GM21619 (cell line): ENCODE data around the gene MYO1F.
"Not testable (repeated sequence)": the region's sequence is repeated elsewhere in the genome, so short reads cannot be mapped to it uniquely, and the experiment has no call there.

Experiments
- ATAC-seq: cut with Tn5 transposase; IDR thresholded peaks from one replicate; pipeline ENCODE4 v1.9.1; 2021; ENCODE audit not compliant: unreplicated experiment

The MYO1F gene

GRCh38 chr19:8577247-8577646 is at the start of gene MYO1F:
TSS of gene MYO1F (minus strand) at chr19:8577442. CDS start at chr19:8577309, 133 bp downstream.
- ATAC-seq, result no peak

GRCh38 chr19:8626842-8627241 is 49.6 kb upstream of the MYO1F start:
- ATAC-seq, result no peak

GRCh38 chr19:8622886-8623285 is 45.6 kb upstream of the MYO1F start:
- not testable (repeated sequence) for ATAC-seq

- ATAC-seq, result no peak
These were observed 41.5 kb upstream of the MYO1F start for GRCh38 chr19:8618751-8619150.

GRCh38 chr19:8617984-8618383 is 40.7 kb upstream of the MYO1F start:
- ATAC-seq, result no peak

GRCh38 chr19:8617325-8617724 is 40.1 kb upstream of the MYO1F start:
- not testable (repeated sequence) for ATAC-seq

GRCh38 chr19:8616861-8617260 is 39.6 kb upstream of the MYO1F start:
- no peak for ATAC-seq

- ATAC-seq, result no peak
These were observed 38.8 kb upstream of the MYO1F start for GRCh38 chr19:8615813-8616596.

GRCh38 chr19:8615024-8615423 is 37.8 kb upstream of the MYO1F start:
- ATAC-seq, result no peak

GRCh38 chr19:8614455-8614854 is 37.2 kb upstream of the MYO1F start:
- ATAC-seq, result no peak

- ATAC-seq, result no peak
These were observed 35.5 kb upstream of the MYO1F start for GRCh38 chr19:8612807-8613171.

- no peak for ATAC-seq
These were observed 34.9 kb upstream of the MYO1F start for GRCh38 chr19:8611877-8612806.

GRCh38 chr19:8611391-8611876 is 34.2 kb upstream of the MYO1F start:
- ATAC-seq, result no peak

- ATAC-seq, result no peak
These were observed 33.7 kb upstream of the MYO1F start for GRCh38 chr19:8610936-8611300.

- ATAC-seq, result no peak
These were observed 33.0 kb upstream of the MYO1F start, which contains the start of gene ADAMTS10 for GRCh38 chr19:8610041-8610935. TSS of gene ADAMTS10 (minus strand) at chr19:8610715. CDS start at chr19:8605710, 5,005 bp downstream.

- no peak for ATAC-seq
These were observed 32.2 kb upstream of the MYO1F start for GRCh38 chr19:8609279-8610040.

- ATAC-seq, result no peak
These were observed 31.7 kb upstream of the MYO1F start for GRCh38 chr19:8608941-8609278.

GRCh38 chr19:8607386-8607785 is 30.1 kb upstream of the MYO1F start:
- no peak for ATAC-seq

GRCh38 chr19:8605514-8605913 is 28.3 kb upstream of the MYO1F start:
- no peak for ATAC-seq

GRCh38 chr19:8601796-8602195 is 24.6 kb upstream of the MYO1F start:
- no peak for ATAC-seq
